Stimulated activated CD8-positive, alpha-beta memory T cell treated with anti-CD3 and anti-CD28 coated beads, Interleukin-7, amount 100 ng/mL, for 1 hour (primary cell): ENCODE data around the gene TNS3.

ENCODE experiments used
- DNase-seq, 2 donors: peaks; one replicate each; pipeline ENCODE4 v3.0.0-alpha.2; 2020; ENCODE audit warnings: low read depth in 2 of 2

Gene TNS3

GRCh38 chr7:47540387-47541350 lies 41.2 kb downstream of the TNS3 start:
- no peak for DNase-seq

GRCh38 chr7:47540053-47540386 lies 41.9 kb downstream of the TNS3 start:
- DNase-seq, result no peak

- DNase-seq, result no peak
Observed at GRCh38 chr7:47539398-47540052, 42.4 kb downstream of the TNS3 start.

- no peak for DNase-seq
Observed at GRCh38 chr7:47538846-47539311, 43.0 kb downstream of the TNS3 start.

GRCh38 chr7:47537716-47538675 lies 43.9 kb downstream of the TNS3 start:
- no peak for DNase-seq

- no peak for DNase-seq
Observed at GRCh38 chr7:47536661-47537611, 45.0 kb downstream of the TNS3 start.

GRCh38 chr7:47535704-47536628 lies 45.9 kb downstream of the TNS3 start:
- DNase-seq, result no peak

GRCh38 chr7:47535035-47535703 lies 46.7 kb downstream of the TNS3 start:
- no peak for DNase-seq

- no peak for DNase-seq
Observed at GRCh38 chr7:47534322-47535034, 47.4 kb downstream of the TNS3 start.

- no peak for DNase-seq
Observed at GRCh38 chr7:47531584-47532492, 50.1 kb downstream of the TNS3 start.

- no peak for DNase-seq
Observed at GRCh38 chr7:47529826-47530555, 51.9 kb downstream of the TNS3 start.

GRCh38 chr7:47529405-47529804 lies 52.5 kb downstream of the TNS3 start:
- DNase-seq, result no peak

GRCh38 chr7:47528471-47528870 lies 53.4 kb downstream of the TNS3 start:
- no peak for DNase-seq

GRCh38 chr7:47526466-47526865 lies 55.4 kb downstream of the TNS3 start:
- no peak for DNase-seq

GRCh38 chr7:47525066-47525623 lies 56.8 kb downstream of the TNS3 start:
- no peak for DNase-seq

GRCh38 chr7:47523401-47523800 lies 58.5 kb downstream of the TNS3 start:
- DNase-seq, result no peak
